ENCODE data around the gene IL36A. TPM values are rescaled to one million over a fixed set of nuclear protein-coding genes. Genes with fewer than 3 reads are reported as not detected.

Gene IL36A
- polyA plus RNA-seq, 1 donor (not counting 4 experiments of a cell fraction or from before 2014, with no cell fraction given), result not detected

- FAIRE-seq, result no peak
Measured at GRCh38 chr2:112979731-112980130, 25.5 kb upstream of the IL36A start.

GRCh38 chr2:112980537-112980936 lies 24.7 kb upstream of the IL36A start:
- no peak overlapping the region for H3K27ac ChIP-seq (ENCODE audit: control insufficient read depth, insufficient read depth, low read length)
- H3K4me3 ChIP-seq (ENCODE audit: control insufficient read depth in 2 of 3, extremely low read depth in 1 of 3, insufficient read depth in 2 of 3, low read depth in 1 of 3, low read length in 3 of 3), result no peak overlapping the region
- TF ChIP-seq CTCF (optimal IDR thresholded peaks at IDR 0.05 in 1 of 3, IDR thresholded peaks at IDR 0.05 in 1 of 3, conservative IDR thresholded peaks at IDR 0.05 in 1 of 3; ENCODE audit: extremely low read depth in 1 of 3, insufficient read depth in 2 of 3, low read length in 3 of 3) (no peak), EZH2 (IDR thresholded peaks at IDR 0.05; ENCODE audit: low read length) (no peak)
- H4K20me1 ChIP-seq (ENCODE audit: control insufficient read depth, extremely low read depth, insufficient read depth, low read length), result no peaks in the 10 kb centered on the region
- H3K4me2 ChIP-seq (ENCODE audit: control insufficient read depth, extremely low read depth, insufficient read depth, low read depth, low read length), result no peak overlapping the region
- no peaks in the 10 kb centered on the region for H3K9me3 ChIP-seq (ENCODE audit: control insufficient read depth, low read depth, low read length)
- H3K27me3 ChIP-seq (ENCODE audit: control insufficient read depth, extremely low read depth, insufficient read depth, low read length), result no peaks in the 10 kb centered on the region
- H3K36me3 ChIP-seq (ENCODE audit: control insufficient read depth in 2 of 2, extremely low read depth in 1 of 2, insufficient read depth in 2 of 2, low read length in 2 of 2), result peaks cover 0 to 2% of the 10 kb centered on the region in 2 experiments
- no peak overlapping the region for H2AFZ ChIP-seq (ENCODE audit: control insufficient read depth, low read length)
- peaks cover 10% of the 10 kb centered on the region for H3K4me1 ChIP-seq (ENCODE audit: control insufficient read depth, extremely low read depth, insufficient read depth, low read length)
- dilution Hi-C loops (cut with MboI; ENCODE audit: extremely low pct_ligation_motif_present, low sequenced_read_pairs), result no loop called here
- FAIRE-seq, result no peak
- DNase-seq (ENCODE audit: low read depth, low spot score), result no peak
- no peaks in the 10 kb centered on the region for H3K79me2 ChIP-seq (ENCODE audit: control insufficient read depth, insufficient read depth, low read length)
- H3K9ac ChIP-seq (ENCODE audit: control insufficient read depth, extremely low read depth, insufficient read depth, low read length), result no peak overlapping the region
- no peaks in the 10 kb centered on the region for H3K9me1 ChIP-seq (ENCODE audit: control insufficient read depth, extremely low read depth, insufficient read depth, low read length)

More at GRCh38 chr2:112979731-112980130, 25.5 kb upstream of the IL36A start:
- Histone ChIP-seq H3K4me3 (ENCODE audit: control insufficient read depth in 2 of 3, extremely low read depth in 1 of 3, insufficient read depth in 2 of 3, low read depth in 1 of 3, low read length in 3 of 3) (no peak overlapping the region), H4K20me1 (ENCODE audit: control insufficient read depth, extremely low read depth, insufficient read depth, low read length) (no peaks in the 10 kb centered on the region), H3K9me3 (ENCODE audit: control insufficient read depth, low read depth, low read length) (no peaks in the 10 kb centered on the region), H3K27ac (ENCODE audit: control insufficient read depth, insufficient read depth, low read length) (no peak overlapping the region), H3K9ac (ENCODE audit: control insufficient read depth, extremely low read depth, insufficient read depth, low read length) (no peak overlapping the region), H3K27me3 (ENCODE audit: control insufficient read depth, extremely low read depth, insufficient read depth, low read length) (no peaks in the 10 kb centered on the region), H3K9me1 (ENCODE audit: control insufficient read depth, extremely low read depth, insufficient read depth, low read length) (no peaks in the 10 kb centered on the region), H3K4me2 (ENCODE audit: control insufficient read depth, extremely low read depth, insufficient read depth, low read depth, low read length) (no peak overlapping the region), H3K36me3 (ENCODE audit: control insufficient read depth in 2 of 2, extremely low read depth in 1 of 2, insufficient read depth in 2 of 2, low read length in 2 of 2) (peaks cover 0 to 1% of the 10 kb centered on the region in 2 experiments), H3K4me1 (ENCODE audit: control insufficient read depth, extremely low read depth, insufficient read depth, low read length) (peaks cover 10% of the 10 kb centered on the region), H3K79me2 (ENCODE audit: control insufficient read depth, insufficient read depth, low read length) (no peaks in the 10 kb centered on the region), H2AFZ (ENCODE audit: control insufficient read depth, low read length) (no peak overlapping the region)
- no peak for DNase-seq (ENCODE audit: low read depth, low spot score)
- dilution Hi-C loops (cut with MboI; ENCODE audit: extremely low pct_ligation_motif_present, low sequenced_read_pairs), result no loop called here
- TF ChIP-seq EZH2 (IDR thresholded peaks at IDR 0.05; ENCODE audit: low read length), result no peak
- no peak for TF ChIP-seq CTCF (optimal IDR thresholded peaks at IDR 0.05 in 1 of 3, IDR thresholded peaks at IDR 0.05 in 1 of 3, conservative IDR thresholded peaks at IDR 0.05 in 1 of 3; ENCODE audit: extremely low read depth in 1 of 3, insufficient read depth in 2 of 3, low read length in 3 of 3)
